Lung (tissue), 12 donors: ENCODE measurements around the gene KLHL29. TPM values are rescaled to one million over a fixed set of nuclear protein-coding genes. Genes with fewer than 3 reads are reported as not detected.

ENCODE experiments used
- ATAC-seq: fragments of 200-7000 bp; cut with Tn5 transposase; one replicate; pipeline ENCODE4 v1.9.1; 2020; ENCODE audit warnings: moderate number of reproducible peaks; ENCODE audit not compliant: insufficient read depth, low FRiP score
- DNase-seq, 3 donors: peaks; one replicate each; pipeline ENCODE4 v3.0.0-alpha.2; 2013 to 2017
- H3K27ac ChIP-seq, 2 donors: one replicate each; pipeline ENCODE4 v1.5.1; 2013; ENCODE audit warnings: mild to moderate bottlenecking in 2 of 2, moderate library complexity in 2 of 2, control low read depth in 1 of 2, inconsistent platforms in 1 of 2, low read depth in 1 of 2, low read length in 1 of 2
- H3K27me3 ChIP-seq, 3 donors: one replicate each; pipeline ENCODE4 v1.5.1; 2013; ENCODE audit warnings: low read length in 2 of 3; ENCODE audit not compliant: control insufficient read depth in 3 of 3, insufficient read depth in 3 of 3
- H3K36me3 ChIP-seq, 4 donors: one replicate each; pipeline ENCODE4 v1.5.1; 2013; ENCODE audit warnings: low read length in 4 of 4, mild to moderate bottlenecking in 1 of 4, moderate library complexity in 1 of 4; ENCODE audit not compliant: control insufficient read depth in 4 of 4, insufficient read depth in 4 of 4
- H3K4me1 ChIP-seq, 5 donors: one replicate each; pipeline ENCODE4 v1.5.1; 2013; ENCODE audit warnings: low read length in 5 of 5, mild to moderate bottlenecking in 2 of 5, moderate library complexity in 1 of 5; ENCODE audit not compliant: control insufficient read depth in 5 of 5, insufficient read depth in 5 of 5
- H3K4me3 ChIP-seq: one replicate; pipeline ENCODE4 v1.5.1; 2013; ENCODE audit warnings: mild to moderate bottlenecking, control low read depth, moderate library complexity
- H3K9ac ChIP-seq, 2 donors: one replicate each; pipeline ENCODE4 v1.5.1; 2013; ENCODE audit warnings: low read length in 2 of 2, control low read depth in 1 of 2; ENCODE audit not compliant: insufficient read depth in 1 of 2
- H3K9me3 ChIP-seq, 4 donors: one replicate each; pipeline ENCODE4 v1.5.1; 2013; ENCODE audit warnings: low read length in 3 of 4, mild to moderate bottlenecking in 1 of 4, moderate library complexity in 1 of 4; ENCODE audit not compliant: control insufficient read depth in 4 of 4, insufficient read depth in 3 of 4
- CTCF ChIP-seq: IDR thresholded peaks from 2 replicates; pipeline ENCODE4 v1.5.1; 2012; ENCODE audit warnings: mild to moderate bottlenecking; ENCODE audit errors: control extremely low read depth, extremely low read depth
- WGBS, 2 donors: extraction: QIAGEN DNeasy Blood & Tissue Kit; methylation state at CpG; one replicate each; pipeline ENCODE4 v1.1.7; 2013; 5-methylcytosine and 5-hydroxymethylcytosine counted together
- polyA plus RNA-seq, 2 donors: library from polyadenylated mRNA; stranded (reverse); fragments of 200-250 nt; gene quantifications; one replicate each; pipeline ENCODE4 v1.2.1, GENCODE V29; 2013
- total RNA-seq, 2 donors: library from RNA; depleted of rRNA in 1 of 2; stranded (reverse); fragments of >200 nt in 1 of 2; gene quantifications; one replicate each; pipeline ENCODE4 v1.2.1, GENCODE V29; 2014 to 2021
- donor health status: control.
- donor health status: control.
- donor health status: Bipolar disorder and iron deficiency.
- donor health status: healthy.
- donor health status: DM: yes; HTN: yes; CAD: no.

Gene KLHL29
- total and polyA plus RNA-seq, 4 donors: 2.7 to 16.2 (median 3.5) TPM

GRCh38 chr2:23512778-23513177 is 127.8 kb downstream of the KLHL29 start:
- Histone ChIP-seq H3K9ac (no peak overlapping the region), H3K27me3 (peaks cover 0 to 2% (median 0%) of the 10 kb centered on the region in 3 donors), H3K36me3 (no peaks in the 10 kb centered on the region), H3K9me3 (no peaks in the 10 kb centered on the region), H3K4me1 (peaks cover 0 to 21% (median 2%) of the 10 kb centered on the region in 5 donors), H3K27ac (no peak overlapping the region), H3K4me3 (no peak overlapping the region)
- no peak for TF ChIP-seq CTCF
- DNase-seq: no peak
- WGBS, 2 donors: 89 to 95% methylated on average over 8 of the region's 8 CpGs
- ATAC-seq: no peak

GRCh38 chr2:23513245-23513871 is 128.4 kb downstream of the KLHL29 start:
- ATAC-seq (no peak), DNase-seq (no peak)
- H3K9ac ChIP-seq: no peak overlapping the region
- WGBS, 2 donors: 68 to 72% methylated on average over 15 of the region's 15 CpGs
- H3K27me3 ChIP-seq: peaks cover 0 to 2% (median 0%) of the 10 kb centered on the region in 3 donors
- no peaks in the 10 kb centered on the region for H3K9me3 ChIP-seq
- no peak overlapping the region for H3K27ac ChIP-seq
- H3K36me3 ChIP-seq: no peaks in the 10 kb centered on the region
- peaks cover 0 to 20% (median 2%) of the 10 kb centered on the region in 5 donors for H3K4me1 ChIP-seq
- H3K4me3 ChIP-seq: no peak overlapping the region
- no peak for TF ChIP-seq CTCF

- Histone ChIP-seq H3K9ac (no peak overlapping the region), H3K4me3 (no peak overlapping the region), H3K9me3 (no peaks in the 10 kb centered on the region), H3K27ac (no peak overlapping the region), H3K4me1 (peaks cover 0 to 28% (median 4%) of the 10 kb centered on the region in 5 donors), H3K27me3 (peaks cover 0 to 2% (median 0%) of the 10 kb centered on the region in 3 donors), H3K36me3 (no peaks in the 10 kb centered on the region)
- 55 to 60% methylated on average over 10 of the region's 10 CpGs for WGBS, 2 donors
- DNase-seq: no peak
- ATAC-seq: no peak
- no peak for TF ChIP-seq CTCF
Measured at GRCh38 chr2:23513872-23514793, 129.2 kb downstream of the KLHL29 start.
